HG03521 (cell line): Measurements from ENCODE around the gene METTL24.

Experiments
- ATAC-seq: cut with Tn5 transposase; IDR thresholded peaks from one replicate; pipeline ENCODE4 v1.9.1; 2021; ENCODE audit warnings: mild to moderate bottlenecking, moderate library complexity; ENCODE audit not compliant: unreplicated experiment

METTL24 gene, protein sequence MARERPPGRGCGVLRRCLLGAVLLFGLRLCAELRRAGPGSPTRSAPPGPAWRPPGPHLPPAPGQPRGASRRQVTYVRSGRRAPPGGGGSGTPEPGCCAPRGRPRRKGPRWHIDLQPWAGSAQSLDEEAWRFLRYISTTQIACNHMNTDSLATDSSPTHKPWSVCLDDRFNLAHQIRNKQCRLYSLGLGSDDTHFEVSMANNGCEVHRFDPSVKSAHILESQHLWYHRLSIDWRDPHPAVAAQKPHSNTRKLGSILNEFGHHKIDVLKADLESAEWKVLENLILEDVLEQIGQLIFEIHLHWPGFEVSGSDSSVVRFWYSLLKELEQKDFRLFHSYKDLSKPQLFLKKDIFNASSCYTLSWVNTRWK

DNA sequence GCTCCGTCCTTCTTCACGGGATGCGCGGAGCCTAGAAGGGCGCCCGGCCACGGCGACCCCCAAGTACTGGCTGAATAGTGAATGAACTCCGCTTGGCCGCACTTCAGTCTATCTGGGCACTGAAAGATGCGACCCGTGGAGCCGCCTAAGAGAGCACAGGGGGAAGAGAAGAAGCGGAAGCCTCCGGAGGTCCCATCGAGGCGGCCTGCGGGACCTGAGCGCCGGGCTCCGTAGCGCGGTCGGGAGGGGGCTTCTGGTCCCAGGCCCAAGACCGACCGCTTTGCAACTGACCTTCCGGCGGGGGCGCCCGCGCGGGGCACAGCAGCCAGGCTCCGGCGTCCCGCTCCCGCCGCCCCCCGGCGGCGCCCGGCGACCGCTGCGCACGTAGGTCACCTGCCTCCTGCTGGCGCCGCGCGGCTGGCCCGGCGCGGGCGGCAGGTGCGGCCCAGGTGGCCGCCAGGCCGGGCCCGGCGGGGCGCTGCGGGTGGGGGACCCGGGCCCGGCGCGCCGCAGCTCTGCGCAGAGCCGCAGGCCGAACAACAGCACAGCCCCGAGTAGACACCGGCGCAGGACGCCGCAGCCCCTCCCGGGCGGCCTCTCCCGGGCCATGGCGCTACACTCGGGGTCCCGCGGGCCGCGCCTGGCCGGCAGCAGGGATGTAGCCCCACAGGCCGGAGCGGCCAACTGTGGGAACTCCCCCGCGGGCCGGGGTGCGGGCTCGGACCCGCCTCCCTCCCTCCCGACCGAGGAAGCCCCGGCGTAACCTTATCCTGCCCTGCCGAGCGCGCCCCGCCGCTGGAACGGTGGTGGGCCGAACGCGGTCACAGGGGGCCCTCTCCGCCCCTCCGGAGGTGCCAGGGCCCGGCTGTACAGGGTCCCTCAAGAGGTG is at the start of gene METTL24:
METTL24 (minus strand) TSS at position 686 of the 889 bp plus-strand sequence; CDS start at position 609, 77 bp downstream.
- ATAC-seq = no peak

DNA sequence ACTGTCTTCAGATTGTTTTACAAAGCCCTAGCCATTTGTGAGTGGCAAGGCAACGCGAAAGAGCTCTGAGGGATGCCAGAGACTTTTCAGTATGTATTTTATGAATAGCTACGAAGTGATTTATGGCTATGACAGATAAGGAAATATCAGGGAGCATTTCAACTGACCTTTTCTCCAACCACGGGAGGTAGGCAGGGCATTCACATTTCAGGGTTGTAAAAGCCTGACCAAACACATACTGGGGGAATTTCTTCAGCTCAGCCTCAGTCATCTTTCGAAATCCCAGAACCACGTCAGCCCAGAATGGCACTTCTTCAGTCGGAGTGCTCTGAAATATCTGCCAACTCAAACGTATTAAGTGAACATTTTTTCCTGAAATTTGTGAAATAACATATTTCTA is 46.5 kb upstream of the METTL24 start:
- no peak for ATAC-seq

- no peak for ATAC-seq
These were observed 43.5 kb upstream of the METTL24 start for GRCh38 chr6:110401585-110402176.

GRCh38 chr6:110400208-110400607 is 42.1 kb upstream of the METTL24 start:
- no peak for ATAC-seq

DNA sequence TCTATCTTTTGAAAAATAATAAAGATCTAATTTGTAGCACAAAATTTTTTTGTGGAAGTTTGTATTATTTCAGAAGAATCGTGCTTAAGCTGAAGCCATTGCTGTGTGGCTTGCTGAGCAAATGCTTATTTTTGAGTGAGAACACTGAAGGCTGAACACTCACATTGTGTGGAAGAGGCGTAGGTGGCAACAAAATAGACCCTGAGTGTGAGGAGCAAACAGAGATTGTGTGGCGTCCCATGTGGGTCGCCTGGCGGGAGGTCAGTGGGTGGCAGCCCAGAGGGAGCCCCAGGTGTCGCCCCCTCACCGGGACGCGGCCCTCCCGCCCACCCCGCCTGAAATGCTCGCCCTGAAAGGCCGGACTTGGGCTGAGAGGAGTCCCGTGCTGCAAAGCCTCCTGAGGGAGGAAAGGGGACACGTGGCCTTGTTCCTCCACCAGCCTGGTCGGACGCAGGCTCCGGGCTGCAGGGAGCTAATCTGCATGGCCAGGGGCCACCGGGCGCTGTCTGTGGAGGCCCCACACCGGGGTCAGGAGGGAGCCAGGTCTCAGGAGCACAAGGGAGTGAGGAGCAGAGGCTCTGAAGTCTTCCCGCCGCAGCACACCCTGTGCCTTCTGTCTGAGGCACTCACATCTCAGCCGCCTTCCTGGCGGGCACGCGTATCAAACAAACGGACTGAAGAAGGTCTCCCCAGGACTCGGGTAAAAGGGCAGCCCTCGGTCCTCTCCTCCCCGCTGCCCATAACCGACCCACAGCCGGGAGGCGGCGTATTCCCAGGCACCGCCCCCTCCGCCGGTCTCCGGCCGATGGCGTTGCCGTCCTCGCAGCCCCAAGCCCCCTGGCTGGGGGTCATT is 41.3 kb upstream of the METTL24 start:
- no peak for ATAC-seq

- ATAC-seq = no peak
These were observed 40.6 kb upstream of the METTL24 start for GRCh38 chr6:110398778-110399177.

DNA sequence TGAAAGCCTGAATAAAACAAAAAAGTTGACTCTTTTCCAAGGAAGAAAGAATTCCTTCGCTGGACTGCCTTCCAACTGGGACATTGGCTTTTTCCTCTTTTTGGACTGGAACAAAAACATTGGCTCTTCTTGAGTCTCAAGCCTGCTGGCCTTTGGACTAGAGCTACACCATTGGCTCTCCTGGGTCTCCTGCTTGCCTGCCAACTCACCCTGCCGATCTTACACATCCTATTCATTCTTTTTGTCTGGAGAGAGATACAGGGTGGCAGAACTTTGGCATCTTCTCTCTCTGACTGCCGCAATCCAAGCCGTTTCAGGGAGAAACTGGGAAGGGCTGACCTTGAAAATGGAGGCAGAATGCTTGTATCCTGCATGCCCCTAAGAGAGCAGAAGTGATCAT is 37.1 kb upstream of the METTL24 start:
- ATAC-seq = no peak

DNA sequence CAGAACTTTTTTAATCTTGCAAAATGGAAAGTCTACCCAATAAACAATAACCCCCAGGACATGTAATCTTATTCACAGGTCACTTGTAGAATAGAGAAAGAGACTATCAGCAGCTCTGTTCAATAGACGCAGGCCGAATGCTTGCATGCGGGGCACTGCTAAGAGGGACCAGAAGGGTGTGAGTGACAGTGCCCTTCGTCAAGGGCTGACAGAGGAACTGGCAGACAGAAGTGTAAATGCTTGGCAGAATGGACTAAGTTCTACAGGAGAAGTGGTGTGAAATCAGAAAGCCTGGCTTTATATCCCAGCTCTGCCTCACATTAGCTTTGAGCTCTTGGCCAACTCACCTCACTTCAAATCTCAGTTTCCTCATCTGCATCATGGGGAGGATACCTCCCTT is 36.3 kb upstream of the METTL24 start:
- no peak for ATAC-seq

DNA sequence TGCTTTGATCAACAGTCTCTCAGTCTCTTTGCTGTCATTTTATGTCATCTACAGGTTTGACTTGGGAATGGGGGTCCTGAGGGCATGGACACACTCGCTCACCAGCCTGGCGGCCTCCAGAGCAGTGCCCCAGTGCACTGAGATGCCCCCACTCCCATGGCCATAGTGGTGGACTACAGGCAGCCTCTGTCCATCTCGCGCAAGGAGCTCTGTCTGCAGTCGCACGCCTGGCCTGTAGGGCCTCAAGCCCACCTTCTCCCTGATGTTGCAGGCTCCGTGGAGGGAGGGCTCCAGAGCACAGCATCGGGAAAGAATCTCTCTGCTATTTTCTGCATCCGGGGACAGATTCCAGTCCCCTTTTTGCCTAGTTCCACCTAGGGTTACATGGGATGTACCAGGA is 34.6 kb upstream of the METTL24 start:
- no peak for ATAC-seq

- no peak for ATAC-seq
These were observed 32.3 kb upstream of the METTL24 start for GRCh38 chr6:110390404-110390803.

GRCh38 chr6:110389689-110390382 is 31.7 kb upstream of the METTL24 start:
- ATAC-seq = no peak

DNA sequence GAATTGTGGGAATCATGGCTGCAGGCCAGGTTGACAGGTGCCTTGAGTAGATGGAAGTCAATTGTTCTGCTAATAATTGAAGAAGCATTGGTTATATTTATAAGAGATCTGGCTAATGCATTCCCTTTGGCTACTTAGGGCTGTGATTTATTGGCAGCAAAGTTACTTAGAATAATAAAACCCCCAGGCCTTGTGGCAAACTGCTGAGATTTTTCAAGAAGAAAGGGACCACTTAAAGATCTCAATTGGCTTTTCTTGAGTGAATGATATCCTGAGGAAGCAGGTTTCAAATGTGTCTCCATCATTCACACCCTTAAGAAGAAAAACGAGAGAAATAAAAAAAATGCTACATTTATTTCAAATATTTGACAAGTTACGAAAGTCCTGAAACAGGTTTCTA is 29.8 kb upstream of the METTL24 start:
- ATAC-seq = no peak

DNA sequence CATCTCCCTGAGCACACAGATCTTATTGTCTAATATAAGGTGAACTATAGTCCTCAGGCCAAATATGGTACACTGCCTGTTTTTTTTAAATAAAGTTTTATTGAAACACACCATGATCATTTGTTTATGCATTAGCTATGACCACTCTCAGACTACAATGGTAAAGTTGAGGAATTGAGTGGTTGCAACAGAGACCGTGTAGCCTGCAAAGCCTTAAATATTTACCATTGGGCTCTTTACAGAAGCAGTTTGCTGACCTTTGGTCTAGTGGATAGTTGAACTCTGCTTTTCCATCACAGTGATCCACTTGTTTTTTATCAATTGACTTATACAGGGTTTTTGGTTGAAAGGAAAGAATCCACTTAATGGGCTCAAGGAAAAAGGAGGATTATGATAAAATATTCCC is 27.3 kb upstream of the METTL24 start:
- no peak for ATAC-seq

DNA sequence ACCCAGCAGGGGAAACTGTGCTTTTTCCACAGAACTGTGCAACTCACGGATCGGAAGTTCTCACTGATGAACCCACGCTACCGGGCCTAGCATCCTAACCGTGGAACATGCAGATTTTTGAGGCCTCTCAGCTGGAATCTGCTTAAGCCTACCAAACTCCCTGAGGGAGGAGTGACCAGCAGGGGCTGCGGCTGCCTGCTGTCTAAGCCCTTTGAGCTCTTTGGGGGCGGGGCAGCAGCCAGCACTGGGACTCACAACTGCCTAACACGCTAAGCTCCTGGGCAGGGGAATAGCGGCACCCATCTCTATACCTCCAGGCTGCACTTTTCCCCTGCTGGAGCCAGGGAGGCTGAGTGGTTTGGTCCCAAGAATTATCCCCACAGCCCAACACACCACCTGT is 20.4 kb upstream of the METTL24 start:
- ATAC-seq = no peak

DNA sequence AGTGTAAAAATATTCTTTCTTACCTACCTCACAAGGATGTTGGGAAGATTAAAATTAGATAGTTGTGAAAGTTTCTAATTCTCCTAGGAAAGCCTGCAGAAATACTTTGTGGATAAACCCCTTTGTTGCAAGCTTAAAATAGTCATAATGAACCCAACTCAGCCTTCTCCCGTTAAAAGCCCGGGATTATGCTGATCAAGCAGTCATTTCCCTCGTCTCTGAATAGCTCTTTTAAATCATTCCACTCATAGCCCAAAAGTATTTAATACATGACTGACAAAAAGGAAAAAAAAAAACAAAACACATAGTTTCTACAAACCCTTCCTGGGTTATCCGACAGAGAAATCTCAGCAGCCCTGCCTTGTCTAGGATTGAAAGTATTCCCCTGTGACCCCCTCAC is 10.9 kb upstream of the METTL24 start:
- ATAC-seq = no peak

- no peak for ATAC-seq
These were observed 10.1 kb upstream of the METTL24 start for GRCh38 chr6:110368284-110368683.

- no peak for ATAC-seq
These were observed 9.7 kb upstream of the METTL24 start for GRCh38 chr6:110367825-110368224.

GRCh38 chr6:110366975-110367374 is 8.8 kb upstream of the METTL24 start:
- no peak for ATAC-seq

DNA sequence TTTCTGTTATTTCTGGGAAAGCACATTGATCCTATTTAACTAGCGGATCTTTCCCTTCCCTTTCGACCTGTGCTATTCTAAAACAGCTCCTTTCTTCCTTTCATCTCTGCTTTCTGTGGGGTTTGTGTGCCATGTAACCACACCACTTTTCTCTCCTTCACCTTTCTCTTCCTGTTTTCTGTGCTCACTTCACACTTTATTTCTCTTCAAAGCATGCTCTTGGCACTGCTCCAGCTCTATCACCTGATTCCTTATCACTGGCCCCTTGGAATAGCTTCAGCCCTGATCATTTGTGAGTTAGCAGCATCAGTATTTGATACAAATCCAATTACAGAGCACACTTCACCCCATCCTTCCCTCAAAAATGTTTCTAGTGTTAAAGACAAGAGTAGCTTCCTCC is 8.1 kb upstream of the METTL24 start:
- no peak for ATAC-seq
